IMR-90 (cell line): ENCODE data around the gene ADAMTS17. TPM values are rescaled to one million over a fixed set of nuclear protein-coding genes. Genes with fewer than 3 reads are reported as not detected.

Experiments used
- ATAC-seq: fragments of 200-7000 bp; cut with Tn5 transposase; 2 replicates; pipeline ENCODE4 v1.9.1; 2020; ENCODE audit warnings: low read depth, mild to moderate bottlenecking, moderate library complexity
- BruUV-seq: library from RNA; stranded (reverse); fragments of 400-500 nt; replicated peaks from 2 replicates; lab custom pipeline; 2021; lab: Mats Ljungman, UMichigan
- CTCF ChIA-PET: fragments of 300-600 bp; formaldehyde crosslinking; extraction: SDS; loops from one replicate; lab custom pipeline; 2021; ENCODE audit warnings: antibody characterized with exemption; lab: Yijun Ruan, JAX
- POLR2A ChIA-PET: fragments of 300-600 bp; sonication (Branson Sonifier 250); formaldehyde crosslinking; loops from one replicate; lab custom pipeline; 2022; ENCODE audit warnings: antibody characterized with exemption; ENCODE audit not compliant: unreplicated experiment; lab: Charles Lee
- DNase-seq: peaks from one replicate; pipeline ENCODE4 v3.0.0; 2013
- H2AFZ ChIP-seq: replicated peaks from 2 replicates; pipeline ENCODE3; 2013; ENCODE audit warnings: low read length, mild to moderate bottlenecking; ENCODE audit not compliant: poor library complexity
- H2AK5ac ChIP-seq: 2 replicates; pipeline ENCODE4 v1.6.1; 2013; ENCODE audit warnings: low read depth, low read length, inconsistent platforms
- H2AK9ac ChIP-seq: replicated peaks from 2 replicates; pipeline ENCODE3; 2013; ENCODE audit warnings: mild to moderate bottlenecking, low read depth, low read length, moderate library complexity; ENCODE audit not compliant: poor library complexity
- H2BK120ac ChIP-seq: 2 replicates; pipeline ENCODE4 v1.6.1; 2013; ENCODE audit warnings: low read depth, low read length, inconsistent platforms
- H2BK15ac ChIP-seq: 3 replicates; pipeline ENCODE4 v1.6.1; 2013; ENCODE audit warnings: low read depth, low read length, inconsistent platforms
- H2BK20ac ChIP-seq: 2 replicates; pipeline ENCODE4 v1.6.1; 2013; ENCODE audit warnings: low read depth, mild to moderate bottlenecking, inconsistent platforms, low read length, moderate library complexity
- H2BK5ac ChIP-seq: 2 replicates; pipeline ENCODE4 v1.6.1; 2013; ENCODE audit warnings: mild to moderate bottlenecking, low read depth, low read length, inconsistent platforms; ENCODE audit not compliant: poor library complexity, severe bottlenecking
- H3K14ac ChIP-seq: replicated peaks from 2 replicates; pipeline ENCODE4 v1.6.1; 2013; ENCODE audit warnings: low read depth, low read length, inconsistent platforms
- H3K18ac ChIP-seq: 2 replicates; pipeline ENCODE4 v1.6.1; 2013; ENCODE audit warnings: low read depth, low read length, control low read depth
- H3K23ac ChIP-seq: 2 replicates; pipeline ENCODE4 v1.6.1; 2013; ENCODE audit warnings: low read depth, low read length, inconsistent platforms
- H3K27ac ChIP-seq: 2 replicates; pipeline ENCODE4 v1.5.1; 2013; ENCODE audit warnings: mild to moderate bottlenecking, control low read depth, low read length; ENCODE audit not compliant: insufficient read depth
- H3K27me3 ChIP-seq: 2 replicates; pipeline ENCODE4 v1.6.1; 2013; ENCODE audit warnings: low read length; ENCODE audit not compliant: control insufficient read depth, insufficient read depth
- H3K36me3 ChIP-seq: 2 replicates; pipeline ENCODE4 v1.6.1; 2013; ENCODE audit warnings: low read length, mixed read lengths; ENCODE audit not compliant: control insufficient read depth, insufficient read depth
- H3K4ac ChIP-seq: 2 replicates; pipeline ENCODE4 v1.6.1; 2013; ENCODE audit warnings: low read depth, low read length, inconsistent platforms
- H3K4me1 ChIP-seq: 2 replicates; pipeline ENCODE4 v1.6.1; 2013; ENCODE audit warnings: low read length, mixed read lengths; ENCODE audit not compliant: control insufficient read depth, insufficient read depth
- H3K4me2 ChIP-seq: 2 replicates; pipeline ENCODE4 v1.6.1; 2013; ENCODE audit warnings: low read depth, mild to moderate bottlenecking, control low read depth, low read length, moderate library complexity
- H3K4me3 ChIP-seq: 2 replicates; pipeline ENCODE4 v1.5.1; 2013; ENCODE audit warnings: low read depth, mild to moderate bottlenecking, control low read depth, low read length, moderate library complexity; ENCODE audit not compliant: insufficient read depth
- H3K56ac ChIP-seq: 2 replicates; pipeline ENCODE4 v1.6.1; 2013; ENCODE audit warnings: low read length, inconsistent platforms; ENCODE audit not compliant: insufficient read depth; ENCODE audit errors: extremely low read depth
- H3K79me1 ChIP-seq, 2 experiments: 2 replicates each; pipeline ENCODE4 v1.6.1; 2013; ENCODE audit warnings: low read length in 2 of 2, inconsistent platforms in 1 of 2, low read depth in 1 of 2
- H3K9ac ChIP-seq: 2 replicates; pipeline ENCODE4 v1.6.1; 2013; ENCODE audit warnings: low read depth, low read length, control low read depth
- H3K9me1 ChIP-seq: 2 replicates; pipeline ENCODE4 v1.6.1; 2013; ENCODE audit warnings: low read length, inconsistent platforms; ENCODE audit not compliant: insufficient read depth
- H3K9me3 ChIP-seq: 2 replicates; pipeline ENCODE4 v1.6.1; 2013; ENCODE audit warnings: low read length; ENCODE audit not compliant: control insufficient read depth, insufficient read depth
- H4K20me1 ChIP-seq: 2 replicates; pipeline ENCODE4 v1.6.1; 2013; ENCODE audit warnings: low read length, inconsistent platforms; ENCODE audit not compliant: insufficient read depth
- H4K5ac ChIP-seq: 2 replicates; pipeline ENCODE4 v1.6.1; 2013; ENCODE audit warnings: mild to moderate bottlenecking, low read depth, low read length, control low read depth
- H4K8ac ChIP-seq, 2 experiments: 2 replicates each; pipeline ENCODE4 v1.6.1; 2013; ENCODE audit warnings: low read depth in 2 of 2, low read length in 2 of 2, control low read depth in 1 of 2, inconsistent platforms in 1 of 2
- H4K91ac ChIP-seq: 2 replicates; pipeline ENCODE4 v1.6.1; 2013; ENCODE audit warnings: low read depth, low read length, inconsistent platforms; ENCODE audit not compliant: insufficient read depth
- CHD1 ChIP-seq: IDR thresholded peaks from 2 replicates; pipeline ENCODE4 v1.6.1; 2012; ENCODE audit warnings: low read depth, low read length, improper control_type of control experiment
- MAZ ChIP-seq: IDR thresholded peaks from 2 replicates; pipeline ENCODE4 v1.6.1; 2012; ENCODE audit warnings: low read depth, mild to moderate bottlenecking, low read length, improper control_type of control experiment, moderate library complexity, borderline replicate concordance
- POLR2A ChIP-seq: IDR thresholded peaks from 2 replicates; pipeline ENCODE4 v1.6.1; 2012; ENCODE audit warnings: mild to moderate bottlenecking, low read depth, low read length
- SMC3 ChIP-seq: fragments of 150-350 bp; IDR thresholded peaks from 2 replicates; pipeline ENCODE4 v1.6.1; 2016; ENCODE audit warnings: low read depth, mild to moderate bottlenecking, antibody characterized with exemption, low read length, moderate library complexity
- WGBS, 2 experiments: methylation state at CpG; one replicate each; pipeline versions ENCODE4 v1.1.5 to v1.1.7; 2013; ENCODE audit warnings: missing lambda C conversion rate in 2 of 2; ENCODE audit not compliant: insufficient read length in 1 of 2; ENCODE audit errors: extremely low coverage in 2 of 2; 5-methylcytosine and 5-hydroxymethylcytosine counted together
- dilution Hi-C: fragments of 300-500 bp; cut with HindIII; formaldehyde crosslinking; loops from one replicate; pipeline ENCODE4 v1.14.3; 2018; ENCODE audit warnings: low sequenced_read_pairs; ENCODE audit not compliant: unreplicated experiment
- in situ Hi-C: fragments of 300-500 bp; cut with MboI; formaldehyde crosslinking; loops from 3 replicates; pipeline ENCODE4 v1.14.3; 2019; ENCODE audit warnings: low sequenced_read_pairs, inconsistent platforms, mixed read lengths
- intact Hi-C: fragments of 100-400 bp; cut with micrococcal nuclease; formaldehyde crosslinking; loops from 2 replicates; pipeline ENCODE4 v1.10.0; 2022
- polyA plus RNA-seq, 3 experiments: library from polyadenylated mRNA; depleted of rRNA; stranded (reverse); fragments of >200 nt; gene quantifications; 2 replicates each; pipeline ENCODE4 v1.2.3, GENCODE V29; 2012; ENCODE audit warnings: low replicate concordance in 1 of 3
- total RNA-seq: library from RNA; depleted of rRNA; stranded (reverse); fragments of >200 nt; gene quantifications from 2 replicates; pipeline ENCODE4 v1.2.3, GENCODE V29; 2012

ADAMTS17 gene
- total and polyA plus RNA-seq, 2 of the 4 experiments (the other 2 are of a cell fraction): 0.03 TPM; not detected in 1

- Histone ChIP-seq H2BK20ac (no peak overlapping the region), H3K56ac (no peak overlapping the region), H4K5ac (no peak overlapping the region), H3K4me3 (no peak overlapping the region), H3K27me3 (no peaks in the 10 kb centered on the region), H2BK5ac (no peak overlapping the region), H3K79me1 (no peaks in the 10 kb centered on the region), H2AFZ (no peak overlapping the region), H2AK5ac (no peak overlapping the region), H3K36me3 (no peaks in the 10 kb centered on the region), H3K4ac (no peak overlapping the region), H2BK15ac (no peak overlapping the region), H3K14ac (no peak overlapping the region), H3K18ac (no peak overlapping the region), H3K9me3 (peaks cover 8% of the 10 kb centered on the region; the same call in 1 of the 2 replicates), H3K4me2 (no peak overlapping the region), H3K27ac (no peak overlapping the region), H3K23ac (no peak overlapping the region), H4K20me1 (no peaks in the 10 kb centered on the region), H3K4me1 (no peaks in the 10 kb centered on the region), H2BK120ac (no peak overlapping the region), H3K9ac (no peak overlapping the region), H2AK9ac (no peak overlapping the region), H3K9me1 (no peaks in the 10 kb centered on the region), H4K8ac (no peak overlapping the region), H4K91ac (no peak overlapping the region)
- WGBS, 2 experiments: 0% methylated on average over 1 of the region's 8 CpGs; no CpG with 5 or more reads in 1 of the 2 experiments
- BruUV-seq: no TSS peak
- in situ Hi-C loops: no loop called here
- TF ChIP-seq CHD1 (no peak), MAZ (no peak), SMC3 (no peak), POLR2A (no peak)
- no peak for DNase-seq
- ChIA-PET POLR2A (no interaction called here), CTCF (no interaction called here)
- intact Hi-C loops: no loop called here
- ATAC-seq: no peak
- dilution Hi-C loops: no loop called here
Observed at GRCh38 chr15:100334015-100334414, 7.8 kb downstream of the ADAMTS17 start.
